Central memory CD4-positive, alpha-beta T cell (primary cell): ENCODE data around the gene PXMP2.
"Not testable (repeated sequence)": the region's sequence is repeated elsewhere in the genome, so short reads cannot be mapped to it uniquely, and the experiment has no call there.

Experiments
- DNase-seq: peaks from one replicate; pipeline ENCODE4 v3.0.0; 2022

The PXMP2 gene

DNA sequence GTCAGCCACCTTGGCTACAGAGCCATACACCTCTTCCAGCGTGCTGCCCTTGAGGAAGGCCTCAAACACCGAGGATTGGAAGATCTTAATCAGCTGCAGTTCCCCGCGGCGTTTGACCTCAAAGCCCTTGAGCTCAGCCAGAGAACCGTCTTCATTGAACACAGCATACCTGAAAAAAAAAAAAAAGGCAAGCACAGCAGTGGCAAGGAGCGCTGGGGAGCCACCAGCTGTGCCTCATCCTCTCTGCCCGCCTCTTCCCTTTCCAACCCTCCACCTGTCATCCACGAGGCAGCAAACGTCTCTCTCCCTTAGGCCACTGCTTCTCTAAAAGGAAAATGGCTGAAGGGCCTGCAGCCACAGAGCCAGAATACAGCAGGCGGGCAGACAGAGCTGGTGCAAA is 26.4 kb upstream of the PXMP2 start:
- no peak for DNase-seq

DNA sequence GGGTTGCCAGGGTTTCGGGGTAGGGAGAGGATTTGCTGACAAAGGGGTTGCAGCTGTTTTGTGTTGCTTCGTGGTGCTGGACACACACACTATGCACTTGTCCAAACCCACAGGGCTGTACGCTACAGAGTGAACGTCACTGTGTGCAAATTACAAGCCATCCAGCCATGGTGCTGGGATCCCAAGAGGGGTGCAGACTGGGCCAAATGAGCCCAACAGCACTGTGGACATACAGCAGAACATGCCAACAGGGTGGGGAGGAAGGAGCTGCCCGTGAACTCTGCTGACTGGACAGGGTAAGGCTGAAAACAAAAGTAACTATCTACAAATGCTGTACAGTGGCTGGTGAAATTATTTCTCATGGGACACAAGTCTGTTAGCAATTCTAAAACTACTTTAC is 25.4 kb upstream of the PXMP2 start:
- no peak for DNase-seq

DNA sequence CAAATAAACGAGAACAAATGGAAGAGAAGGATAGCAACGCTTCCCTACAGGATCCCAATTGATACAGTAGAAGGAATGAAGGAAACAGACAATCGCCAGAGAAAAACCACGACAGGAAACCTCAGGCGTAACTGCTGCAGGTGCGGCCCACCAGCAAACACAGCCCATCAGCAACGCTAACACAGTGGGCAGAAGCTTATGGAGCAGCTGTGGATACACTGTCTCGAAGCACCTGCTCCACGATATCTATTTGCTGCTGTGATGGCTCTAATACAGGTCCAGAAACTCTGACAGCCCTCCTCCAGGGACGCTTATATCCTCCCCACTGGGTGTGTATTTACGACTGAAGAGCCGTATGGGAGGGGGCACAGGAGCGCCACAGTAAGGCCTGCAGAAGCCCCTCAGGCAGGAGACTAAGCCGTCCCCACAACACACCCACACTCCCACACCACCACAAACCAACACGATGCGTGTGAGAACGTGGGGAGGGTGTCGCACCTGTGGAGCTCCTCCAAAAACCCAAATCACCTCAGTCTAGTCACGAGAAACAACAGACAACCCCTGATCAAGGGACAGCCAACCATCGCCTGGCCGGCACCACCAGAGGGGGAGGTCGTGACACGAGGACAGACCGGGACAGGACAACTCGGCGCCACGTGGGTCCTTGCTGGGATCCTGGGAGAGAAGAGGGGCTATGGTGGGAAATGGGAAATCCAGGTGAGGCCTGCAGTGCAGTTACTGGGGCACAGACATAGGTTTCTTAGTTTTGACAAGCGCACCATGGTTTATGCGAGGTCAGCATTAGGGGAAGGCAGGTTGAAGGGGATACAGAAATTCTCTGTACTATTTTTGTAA is 24.3 kb upstream of the PXMP2 start:
- no peak for DNase-seq

DNA sequence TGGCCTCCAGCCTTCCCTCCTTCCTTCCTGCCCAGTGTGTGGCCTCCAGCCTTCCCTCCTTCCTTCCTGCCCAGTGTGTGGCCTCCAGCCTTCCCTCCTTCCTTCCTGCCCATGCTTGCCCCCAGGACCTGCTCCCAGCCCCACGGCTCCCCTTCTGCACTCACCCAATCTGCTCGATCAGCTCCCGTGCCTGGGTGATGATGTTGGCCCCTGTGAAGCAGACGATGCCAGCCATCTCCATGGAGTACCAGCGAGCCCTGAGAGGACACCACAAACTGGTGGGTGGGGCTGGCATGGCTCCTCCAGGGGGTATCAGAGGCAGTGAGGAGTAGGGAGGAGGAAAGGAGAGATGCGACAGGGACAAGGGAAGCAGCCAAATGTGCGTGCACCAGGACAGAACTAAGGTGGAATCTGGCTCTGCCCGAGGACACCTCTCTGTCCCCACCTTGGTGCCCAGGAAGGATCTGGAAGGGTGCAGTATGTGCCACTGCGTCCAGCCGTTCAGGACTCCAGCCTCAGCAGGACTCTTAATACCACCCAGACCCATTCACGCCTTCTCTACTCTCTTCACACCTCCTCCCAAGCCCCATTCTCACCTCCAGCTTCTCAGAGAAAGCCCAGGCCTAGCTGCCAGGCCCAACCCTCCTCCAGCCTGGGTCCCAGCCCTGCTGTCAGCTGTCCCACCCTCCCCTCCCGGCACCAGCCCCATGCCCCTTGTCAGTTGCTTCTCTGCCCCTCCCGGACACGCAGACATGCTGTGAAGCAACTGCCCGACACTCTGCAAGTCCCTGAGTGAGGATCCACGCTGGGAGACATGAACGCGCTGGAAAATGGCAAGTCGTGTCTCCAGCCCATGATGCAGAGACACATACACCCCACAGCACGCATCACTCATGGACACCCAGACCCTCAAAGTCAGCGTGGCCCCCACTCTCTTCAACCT is 22.9 kb upstream of the PXMP2 start:
- no peak for DNase-seq

DNA sequence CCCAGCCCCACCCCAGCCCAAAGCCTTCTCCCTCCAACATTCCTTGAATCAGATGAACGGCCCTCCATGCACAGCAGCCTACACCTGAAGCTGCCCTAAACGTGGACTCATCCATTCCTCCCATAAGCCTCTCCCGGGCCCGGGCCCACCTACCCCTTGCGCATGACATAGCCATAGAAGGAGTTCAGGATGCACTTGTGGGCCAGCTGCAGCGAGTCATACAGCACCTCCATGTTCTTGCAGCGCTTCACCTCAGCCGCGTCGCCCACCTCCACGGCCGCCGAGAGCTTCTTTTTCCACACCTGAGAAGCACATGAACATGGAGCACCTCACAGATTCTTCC is 22.3 kb upstream of the PXMP2 start:
- no peak for DNase-seq

DNA sequence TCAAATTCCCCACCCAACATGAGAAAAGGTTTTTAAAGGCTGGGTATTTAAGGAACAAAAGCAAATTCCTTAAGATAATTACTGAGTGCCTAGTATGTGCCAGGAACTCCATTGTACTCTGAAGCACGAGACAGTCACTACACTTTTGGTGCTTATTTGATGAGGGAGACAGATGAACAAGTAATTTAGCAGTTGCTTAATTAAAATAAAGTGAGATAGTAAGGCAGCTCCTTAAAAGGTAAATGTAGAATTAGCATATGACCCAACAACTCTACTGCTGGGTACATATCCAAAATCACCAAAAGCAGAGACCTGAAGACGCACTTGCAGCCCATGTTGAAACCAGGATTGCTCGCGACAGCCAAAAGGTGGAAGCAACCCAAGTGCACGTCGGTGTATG is 21.6 kb upstream of the PXMP2 start:
- DNase-seq: no peak

DNA sequence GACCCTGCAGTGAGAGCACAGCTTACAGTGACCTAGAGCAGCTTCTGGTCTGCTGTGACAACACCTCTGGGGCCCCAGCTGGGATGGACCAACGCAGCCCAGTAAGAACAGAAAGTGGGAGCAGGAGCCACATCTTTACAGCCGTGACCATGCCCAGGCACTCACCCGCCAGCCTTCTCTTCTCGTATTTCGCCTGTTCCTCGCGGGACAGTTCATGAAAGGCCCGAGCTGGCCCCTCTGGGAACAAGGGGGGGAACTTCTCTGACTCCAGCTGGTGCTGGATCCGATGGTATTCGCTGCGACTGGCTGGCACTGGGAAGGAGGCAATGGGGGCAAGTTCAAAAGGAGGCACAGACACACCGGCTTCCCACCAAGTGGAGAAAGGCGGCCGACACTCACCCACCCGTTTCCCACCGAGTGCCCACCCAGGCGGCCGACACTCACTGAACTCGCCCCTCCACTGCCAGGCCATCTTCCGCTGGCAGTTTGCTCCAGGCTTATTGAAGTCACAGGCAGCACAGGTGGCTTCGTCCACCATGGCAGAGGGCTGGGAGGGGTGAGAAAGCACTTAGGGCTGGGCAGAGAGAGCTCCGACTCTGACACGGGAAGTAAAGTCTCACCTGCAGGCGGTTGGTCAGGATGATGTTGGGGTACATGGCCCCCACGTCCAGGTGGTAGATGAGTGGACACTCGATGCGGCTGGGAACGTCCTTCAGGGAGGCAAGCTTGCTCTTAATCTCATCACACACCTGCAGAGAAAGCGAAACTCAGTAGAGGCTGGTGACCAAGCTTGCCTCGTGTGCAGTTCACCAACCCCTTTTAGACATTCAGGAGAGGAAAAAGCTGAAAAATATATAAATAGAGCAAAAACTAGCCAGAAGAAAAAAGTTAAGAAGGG is 18.9 kb upstream of the PXMP2 start:
- no peak for DNase-seq

DNA sequence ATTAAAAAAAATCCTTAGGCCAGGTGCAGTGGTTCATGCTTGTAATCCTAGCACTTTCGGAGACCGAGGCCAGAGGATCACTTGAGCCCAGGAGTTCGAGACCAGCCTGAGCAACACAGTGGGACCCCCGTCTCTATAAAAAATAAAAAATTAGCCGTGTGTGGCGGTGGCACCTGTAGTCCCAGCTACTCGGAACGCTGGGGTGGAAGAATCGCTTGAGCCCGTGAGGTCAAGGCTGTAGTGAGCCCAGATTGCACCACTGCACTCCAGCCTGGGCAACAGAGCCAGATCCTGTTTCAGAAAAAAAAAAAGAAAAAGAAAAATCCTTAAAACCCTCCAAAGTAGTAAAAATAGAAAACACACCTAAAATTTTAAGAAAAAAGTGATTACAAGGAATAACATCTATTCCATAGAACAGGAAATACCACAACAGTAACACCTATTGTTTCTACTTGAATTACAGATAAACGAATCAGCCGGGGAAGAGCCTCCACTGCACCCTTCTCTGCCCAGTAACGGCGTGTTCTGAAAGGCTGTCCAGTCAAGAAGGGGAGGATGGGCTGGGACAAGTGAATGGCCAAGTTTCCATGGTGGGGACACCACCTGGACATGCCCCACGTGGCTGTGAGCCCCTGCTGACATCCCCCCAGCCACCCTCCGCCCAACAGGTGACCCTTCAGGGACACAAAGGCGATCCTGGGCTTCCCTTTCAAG is 18.1 kb upstream of the PXMP2 start:
- DNase-seq: no peak

DNA sequence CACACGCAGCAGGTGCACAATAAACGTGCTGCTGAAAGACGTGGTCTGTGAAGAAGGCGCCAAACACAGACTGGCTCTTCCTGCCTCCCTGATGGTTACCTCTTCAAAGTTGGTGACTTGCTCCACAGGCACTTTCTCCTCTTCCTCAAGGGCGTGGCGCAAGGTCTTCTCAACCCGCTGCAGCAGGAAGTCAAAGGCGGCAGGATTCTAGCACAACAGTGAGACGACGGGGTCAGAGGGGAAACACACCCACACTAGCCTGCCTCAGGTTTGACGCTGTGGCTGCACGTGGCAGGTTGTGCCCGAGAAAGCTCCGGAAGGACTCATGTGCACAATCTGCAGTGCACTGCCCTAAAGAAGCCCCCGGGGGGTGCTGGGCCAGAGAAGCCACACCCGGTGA is 15.3 kb upstream of the PXMP2 start:
- DNase-seq: no peak

DNA sequence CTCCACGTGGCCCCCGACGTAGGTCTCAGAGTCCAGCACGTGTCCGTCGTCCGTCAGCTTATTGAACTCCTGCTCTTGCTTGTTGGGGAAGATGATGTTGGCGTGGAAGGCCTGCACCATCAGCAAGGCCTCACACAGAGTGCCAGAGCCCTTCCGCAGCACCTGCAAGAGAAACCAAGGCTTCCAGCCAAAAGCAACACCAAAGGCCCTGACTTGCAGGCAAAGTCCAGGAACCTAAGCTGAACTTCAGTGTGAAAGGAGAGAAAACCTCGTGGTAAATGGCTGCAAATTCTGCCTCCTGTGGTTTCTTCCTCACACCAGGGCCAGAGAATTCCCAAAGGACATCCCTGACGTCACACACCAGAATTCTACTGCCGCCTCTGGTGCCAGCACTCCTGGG is 14.7 kb upstream of the PXMP2 start:
- no peak for DNase-seq

DNA sequence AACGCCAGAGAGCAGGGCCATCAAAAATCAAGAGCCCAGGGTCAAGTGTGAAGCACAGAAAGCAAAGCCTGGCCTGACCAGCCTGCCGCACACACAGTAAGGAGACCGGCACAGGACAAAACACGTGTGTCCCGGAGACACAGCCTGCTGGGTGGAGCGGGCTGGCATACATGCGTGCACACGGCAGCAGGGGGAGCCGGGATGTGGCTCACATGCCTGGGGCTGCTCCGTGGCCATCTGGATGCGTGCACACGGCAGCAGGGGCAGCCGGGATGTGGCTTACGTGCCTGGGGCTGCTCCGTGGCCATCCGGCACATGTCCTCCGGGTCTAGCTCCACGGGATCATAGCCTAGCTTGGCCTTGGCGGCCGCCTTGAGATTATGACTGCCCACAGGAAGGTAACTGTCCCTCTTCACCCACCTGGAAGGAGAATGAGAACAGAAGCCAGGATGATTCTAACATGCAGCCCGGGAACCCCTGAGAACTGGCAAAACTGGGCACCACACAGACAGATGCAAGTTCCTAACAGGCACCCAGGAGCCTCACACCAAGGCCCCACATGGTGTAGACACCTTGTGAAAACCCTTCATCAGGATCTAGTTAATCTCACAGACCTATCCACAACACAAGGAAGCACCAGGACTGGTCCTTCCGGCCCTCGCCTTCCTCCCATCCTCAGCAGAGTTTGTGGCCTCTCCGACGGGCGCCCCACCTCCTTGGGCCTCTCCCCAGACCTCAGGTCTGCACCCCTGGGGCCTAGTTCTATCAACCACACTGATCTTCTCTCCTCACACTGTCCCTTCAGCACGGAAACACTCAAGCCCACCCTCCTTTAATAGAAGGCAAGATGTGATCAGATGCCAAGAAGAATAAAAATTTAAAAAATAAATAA is 13.9 kb upstream of the PXMP2 start:
- DNase-seq: no peak

DNA sequence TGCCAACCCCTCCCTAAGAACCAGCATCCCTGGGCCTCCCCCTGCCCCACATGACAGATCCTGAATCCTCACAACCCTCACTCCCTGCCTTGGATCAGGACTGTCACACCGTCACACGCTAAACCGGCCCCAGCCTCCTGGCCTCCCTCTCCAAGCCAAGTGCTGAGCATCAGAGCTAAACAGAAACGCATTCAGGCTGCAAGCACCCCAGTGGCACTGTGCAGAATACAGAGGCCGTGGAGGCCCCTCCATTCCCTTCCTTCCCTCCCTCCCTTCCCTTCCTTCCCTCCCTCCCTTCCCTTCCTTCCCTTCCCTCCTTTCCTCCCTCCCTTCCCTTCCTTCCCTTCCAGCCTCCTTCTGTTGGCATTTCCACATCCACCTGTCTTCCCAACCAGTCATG is 12.8 kb upstream of the PXMP2 start:
- DNase-seq: no peak

DNA sequence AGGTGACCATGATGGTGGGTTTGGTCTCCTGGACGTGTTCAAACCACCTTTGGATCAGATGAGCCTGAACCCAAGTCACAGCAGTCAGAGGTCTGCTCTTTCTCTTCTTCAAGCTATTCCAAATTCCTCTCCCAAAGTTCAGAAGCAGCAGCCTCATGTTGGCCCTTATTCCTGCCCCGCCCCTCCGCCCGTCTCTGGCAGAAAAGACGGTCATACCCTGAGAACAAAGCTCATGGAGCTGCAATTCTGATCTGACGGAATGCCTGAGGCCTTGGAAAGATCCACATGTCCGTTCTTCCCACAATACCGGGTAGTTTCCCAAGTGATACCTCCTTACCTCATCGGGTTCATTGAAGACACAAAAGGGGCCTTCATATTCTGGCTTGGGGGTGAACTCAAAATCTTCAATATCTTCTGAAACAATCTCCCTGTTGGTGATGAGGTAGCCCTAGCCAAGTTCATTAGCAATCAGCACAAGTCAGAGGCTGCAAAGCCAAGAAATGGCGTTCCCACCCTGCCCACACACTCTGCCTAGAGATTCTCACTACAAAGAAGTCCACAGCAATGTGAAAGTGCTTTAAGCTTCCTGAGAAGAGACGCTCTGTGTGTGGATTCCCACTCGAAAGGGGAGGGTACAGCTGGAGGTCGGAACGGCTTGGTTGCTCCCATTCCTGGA is 11.5 kb upstream of the PXMP2 start:
- DNase-seq: no peak

DNA sequence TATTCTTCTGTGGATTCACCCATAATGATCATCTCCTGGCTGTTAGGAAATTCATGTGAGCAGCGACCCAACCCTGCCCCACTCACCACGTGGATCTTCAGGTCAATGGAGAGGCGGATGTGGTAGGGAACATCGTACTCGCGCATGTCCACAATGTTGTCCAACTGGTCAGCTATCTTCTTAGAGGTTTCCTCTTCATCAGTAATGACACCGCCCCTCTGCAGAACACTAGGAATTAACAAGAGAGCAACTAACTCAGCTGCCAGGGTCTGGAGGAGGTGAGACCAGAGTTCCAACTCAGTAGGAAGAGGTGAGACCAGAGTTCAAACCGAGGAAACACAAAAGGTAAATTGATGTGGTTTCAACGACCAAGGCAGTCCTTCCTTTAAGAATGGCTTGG is 9.9 kb upstream of the PXMP2 start:
- no peak for DNase-seq

DNA sequence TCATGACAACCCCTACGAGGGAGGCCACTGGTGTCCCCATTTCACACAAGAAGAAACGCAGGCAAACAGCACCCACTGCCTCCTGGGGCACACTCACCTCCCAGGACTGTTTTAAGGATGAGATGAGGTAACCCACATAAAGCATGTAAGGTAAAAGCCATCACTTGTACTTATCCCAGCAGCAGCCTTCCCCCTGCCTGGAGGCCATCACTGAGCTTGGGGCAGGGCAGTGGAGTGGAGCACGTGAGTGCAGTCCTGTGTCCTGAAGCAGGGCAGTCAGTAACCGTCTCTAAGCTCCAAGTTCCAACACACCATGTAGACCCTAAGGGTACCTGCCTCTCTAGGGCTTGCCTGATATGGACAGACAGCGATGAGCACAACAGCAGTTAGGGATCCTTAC is 2.0 kb upstream of the PXMP2 start:
- DNase-seq: no peak

DNA sequence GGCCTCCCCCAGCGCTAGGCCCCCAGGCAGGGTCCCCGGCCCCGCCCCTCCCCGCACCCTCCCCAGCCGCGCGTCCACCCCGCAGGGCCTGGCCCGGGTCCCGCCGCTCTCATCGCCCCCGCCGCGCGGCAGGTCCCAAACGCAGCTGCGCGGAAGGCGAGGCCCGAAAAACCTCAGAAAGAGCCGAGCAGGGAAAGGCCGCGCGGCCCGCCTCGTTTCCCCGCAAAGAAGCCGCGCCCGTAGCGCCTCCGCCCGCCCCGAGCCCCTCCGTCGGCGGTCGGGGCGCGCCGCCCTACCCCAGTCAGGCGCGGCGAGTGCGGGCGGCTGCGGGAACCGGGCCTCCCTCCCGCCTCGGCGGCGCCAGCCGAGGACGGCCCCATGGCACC is 569 bp upstream of the PXMP2 start:
- DNase-seq: no peak

DNA sequence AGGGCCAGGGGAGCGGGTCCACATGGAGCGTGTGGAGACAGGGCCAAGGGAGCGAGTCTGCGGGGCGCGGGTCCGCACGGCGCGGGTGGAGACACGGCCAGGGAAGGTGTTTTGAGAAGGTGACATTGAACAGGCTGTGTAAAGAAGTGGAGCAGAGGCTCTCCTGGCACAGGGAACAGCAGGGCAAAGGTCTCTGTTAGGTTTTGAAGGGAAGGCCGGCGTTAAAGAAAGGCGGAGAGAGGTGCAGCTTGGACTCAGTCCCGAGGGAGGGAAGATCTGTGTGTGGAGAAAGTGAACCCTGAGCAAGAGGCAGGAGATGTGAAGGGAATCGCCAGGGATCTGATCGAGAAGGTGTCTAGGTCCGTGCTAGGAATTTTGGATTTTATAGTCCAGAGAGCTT is 1.8 kb downstream of the PXMP2 start:
- DNase-seq: no peak

DNA sequence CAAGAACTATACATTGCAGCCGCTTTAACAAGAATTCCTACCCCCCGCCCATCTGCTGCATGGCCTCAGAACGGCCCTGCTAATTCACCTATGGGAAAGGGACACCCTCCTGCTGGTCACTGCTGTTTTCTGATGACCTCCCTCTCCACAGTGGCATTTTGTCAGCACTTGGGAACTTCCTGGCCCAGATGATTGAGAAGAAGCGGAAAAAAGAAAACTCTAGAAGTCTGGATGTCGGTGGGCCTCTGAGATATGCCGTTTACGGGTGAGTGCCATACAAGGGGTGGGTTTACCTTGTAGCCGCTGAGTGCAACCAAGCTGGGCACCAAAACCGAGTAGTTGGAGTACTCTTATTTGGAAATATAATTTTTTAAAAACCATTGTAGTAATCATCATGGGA is 2.7 kb downstream of the PXMP2 start:
- DNase-seq: no peak

DNA sequence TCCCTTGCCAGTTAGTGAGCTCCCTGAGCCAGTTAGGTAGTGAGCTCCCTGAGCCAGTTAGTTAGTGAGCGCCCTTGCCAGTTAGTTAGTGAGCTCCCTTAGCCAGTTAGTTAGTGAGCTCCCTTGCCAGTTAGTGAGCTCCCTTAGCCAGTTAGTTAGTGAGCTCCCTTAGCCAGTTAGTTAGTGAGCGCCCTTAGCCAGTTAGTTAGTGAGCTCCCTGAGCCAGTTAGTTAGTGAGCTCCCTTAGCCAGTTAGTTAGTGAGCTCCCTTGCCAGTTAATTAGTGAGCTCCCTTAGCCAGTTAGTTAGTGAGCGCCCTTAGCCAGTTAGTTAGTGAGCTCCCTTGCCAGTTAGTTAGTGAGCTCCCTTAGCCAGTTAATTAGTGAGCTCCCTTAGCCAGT is 4.6 kb downstream of the PXMP2 start:
- DNase-seq: not testable (repeated sequence)

DNA sequence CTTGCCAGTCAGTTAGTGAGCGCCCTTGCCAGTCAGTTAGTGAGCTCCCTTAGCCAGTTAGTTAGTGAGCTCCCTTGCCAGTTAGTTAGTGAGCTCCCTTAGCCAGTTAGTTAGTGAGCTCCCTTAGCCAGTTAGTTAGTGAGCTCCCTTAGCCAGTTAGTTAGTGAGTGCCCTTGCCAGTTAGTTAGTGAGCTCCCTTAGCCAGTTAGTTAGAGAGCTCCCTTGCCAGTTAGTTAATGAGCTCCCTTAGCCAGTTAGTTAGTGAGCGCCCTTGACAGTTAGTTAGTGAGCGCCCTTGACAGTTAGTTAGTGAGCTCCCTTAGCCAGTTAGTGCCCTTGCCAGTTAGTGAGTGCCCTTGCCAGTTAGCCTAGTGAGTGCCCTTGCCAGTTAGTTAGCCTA is 7.5 kb downstream of the PXMP2 start:
- DNase-seq: not testable (repeated sequence)

DNA sequence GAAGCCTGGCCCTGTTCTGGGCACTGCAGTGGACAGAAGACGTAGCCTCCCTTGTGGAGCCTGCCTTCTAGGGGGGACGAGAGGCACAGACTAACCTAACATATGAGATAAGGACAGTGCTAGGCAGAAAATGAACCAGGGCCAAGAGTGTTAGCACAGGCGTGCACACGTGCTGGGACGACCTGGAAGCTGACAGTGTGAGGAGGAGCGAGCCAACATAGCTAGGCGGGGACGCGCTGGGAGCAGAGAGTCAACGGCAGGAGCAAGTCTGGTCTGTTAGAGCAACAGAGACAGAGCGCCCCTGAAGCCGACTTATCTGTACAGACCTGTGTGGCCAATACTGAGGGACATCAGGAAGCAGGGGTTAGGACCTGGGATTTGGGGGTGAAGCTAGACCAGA is 8.0 kb downstream of the PXMP2 start:
- no peak for DNase-seq
